K562 (cell line): ENCODE results near the gene ENO3. TPM values are rescaled to one million over a fixed set of nuclear protein-coding genes. Genes with fewer than 3 reads are reported as not detected.

Experiments
- ATAC-seq: fragments of 200-7000 bp; cut with Tn5 transposase; 3 replicates; pipeline ENCODE4 v1.9.1; 2020; ENCODE audit warnings: moderate library complexity
- BruUV-seq: library from RNA; stranded (reverse); fragments of 400-500 nt; replicated peaks from 2 replicates; lab custom pipeline; 2021; lab: Mats Ljungman, UMichigan
- CTCF ChIA-PET: fragments of 300-600 bp; formaldehyde crosslinking; extraction: SDS; loops from one replicate; lab custom pipeline; 2021; ENCODE audit warnings: low intra/inter-chr PET ratio; lab: Yijun Ruan, JAX
- POLR2A ChIA-PET: fragments of 300-600, 350-650 bp; sonication (Branson Sonifier 250); formaldehyde crosslinking; extraction: SDS; loops from one replicate; lab custom pipeline; 2021; ENCODE audit warnings: antibody characterized with exemption, inconsistent platforms; lab: Yijun Ruan, JAX
- DNase-seq, 4 experiments: peaks; one replicate each; pipeline versions ENCODE4 v3.0.0 to v3.0.0-alpha.2; 2011 to 2018; ENCODE audit warnings: low spot score in 3 of 4, mixed read lengths in 3 of 4; ENCODE audit errors: extremely low read depth in 1 of 4
- FAIRE-seq: peaks from 2 replicates; lab custom pipeline; 2011; peaks lifted over from hg19 to GRCh38; lab: Jason Lieb, UNC
- H2AFZ ChIP-seq: 2 replicates; pipeline ENCODE4 v1.6.0; 2011; ENCODE audit warnings: low read depth, low read length, control low read depth, inconsistent platforms
- H3K27ac ChIP-seq: fragments of 200-600 bp; 3 replicates; pipeline ENCODE4 v1.8.0; 2011; ENCODE audit warnings: low read depth, mild to moderate bottlenecking, control low read depth, inconsistent platforms, low read length, moderate library complexity, mixed read lengths; ENCODE audit errors: extremely low read depth
- H3K27me3 ChIP-seq, 2 experiments: fragments of 300-600 bp in 1 of 2; 2 replicates in 1 of 2; 3 replicates in 1 of 2; pipeline versions ENCODE4 v1.6.0 to v1.8.0; 2011; ENCODE audit warnings: inconsistent platforms in 2 of 2, low read length in 2 of 2, mild to moderate bottlenecking in 1 of 2, mixed read lengths in 1 of 2, moderate library complexity in 1 of 2; ENCODE audit not compliant: control insufficient read depth in 2 of 2, insufficient read depth in 2 of 2
- H3K36me3 ChIP-seq: fragments of 300-600 bp; 3 replicates; pipeline ENCODE4 v1.8.0; 2011; ENCODE audit warnings: mild to moderate bottlenecking, low read length, inconsistent platforms; ENCODE audit not compliant: control insufficient read depth, insufficient read depth
- H3K4me1 ChIP-seq, 2 experiments: fragments of 200-600 bp in 1 of 2; replicated peaks in 1 of 2; 2 replicates in 1 of 2; 3 replicates in 1 of 2; pipeline versions ENCODE4 v1.5.1 to v1.8.0; 2011; ENCODE audit warnings: inconsistent platforms in 2 of 2, low read length in 2 of 2, mild to moderate bottlenecking in 1 of 2, mixed read lengths in 1 of 2, moderate library complexity in 1 of 2; ENCODE audit not compliant: control insufficient read depth in 2 of 2, insufficient read depth in 2 of 2
- H3K4me2 ChIP-seq: 2 replicates; pipeline ENCODE4 v1.6.1; 2011; ENCODE audit warnings: low read length, control low read depth, inconsistent platforms, mixed read lengths; ENCODE audit not compliant: insufficient read depth
- H3K4me3 ChIP-seq: fragments of 200-600 bp; sonication (generic), shearing (Covaris generic); 2 replicates; pipeline ENCODE4 v1.5.1; 2016; ENCODE audit warnings: control low read depth, inconsistent platforms
- H3K79me2 ChIP-seq: fragments of 200-600 bp; 3 replicates; pipeline ENCODE4 v1.8.0; 2011; ENCODE audit warnings: low read length, inconsistent platforms; ENCODE audit not compliant: control insufficient read depth, insufficient read depth
- H3K9ac ChIP-seq, 2 experiments: 2 replicates each; pipeline versions ENCODE4 v1.6.0 to v1.6.1; 2011; ENCODE audit warnings: low read depth in 2 of 2, low read length in 2 of 2, control low read depth in 1 of 2, inconsistent platforms in 1 of 2, mild to moderate bottlenecking in 1 of 2, mixed read lengths in 1 of 2; ENCODE audit not compliant: insufficient read depth in 1 of 2
- H3K9me1 ChIP-seq: one replicate; pipeline ENCODE4 v1.6.0; 2011; ENCODE audit warnings: inconsistent platforms, mild to moderate bottlenecking, low read length, moderate library complexity; ENCODE audit not compliant: control insufficient read depth, insufficient read depth
- H3K9me3 ChIP-seq: replicated peaks from 2 replicates; pipeline ENCODE4 v1.5.1; 2011; ENCODE audit warnings: low read depth, low read length, inconsistent platforms; ENCODE audit not compliant: control insufficient read depth, insufficient read depth
- H4K20me1 ChIP-seq: replicated peaks from 2 replicates; pipeline ENCODE4 v1.6.1; 2011; ENCODE audit warnings: low read length, inconsistent platforms, mixed read lengths; ENCODE audit not compliant: control insufficient read depth, insufficient read depth
- CHD4 ChIP-seq: fragments of 200-600 bp; sonication (generic); IDR thresholded peaks from 3 replicates; pipeline ENCODE4 v1.6.1; 2012; ENCODE audit warnings: low read depth, mild to moderate bottlenecking, mixed read lengths, low read length, inconsistent platforms; ENCODE audit not compliant: insufficient read depth, insufficient replicate concordance, poor library complexity, severe bottlenecking
- HDAC8 ChIP-seq: fragments of 450-650 bp; IDR thresholded peaks from 2 replicates; pipeline ENCODE4 v1.6.1; 2016; ENCODE audit warnings: mild to moderate bottlenecking, missing genetic modification characterization, moderate library complexity, missing compliant biosample characterization
- IRF1 ChIP-seq: sonication (generic); formaldehyde crosslinking; IDR thresholded peaks from 2 replicates; pipeline ENCODE4 v1.8.0; 2022; ENCODE audit warnings: missing genetic modification reagents, mild to moderate bottlenecking, borderline replicate concordance
- KLF1 ChIP-seq: fragments of 450-650 bp; IDR thresholded peaks from 2 replicates; pipeline ENCODE4 v1.6.1; 2016; ENCODE audit warnings: missing genetic modification characterization, missing compliant biosample characterization
- MXI1 ChIP-seq: IDR thresholded peaks from 2 replicates; pipeline ENCODE4 v1.6.1; 2011; ENCODE audit warnings: low read depth, mild to moderate bottlenecking, improper control_type of control experiment, low read length
- POLR2H ChIP-seq: IDR thresholded peaks from 2 replicates; pipeline ENCODE4 v1.6.1; 2016; ENCODE audit warnings: missing genetic modification characterization, low read depth, mild to moderate bottlenecking, control low read depth, missing compliant biosample characterization, moderate library complexity
- PTBP1 ChIP-seq: fragments of 200-400 bp; formaldehyde crosslinking; IDR thresholded peaks from 2 replicates; pipeline ENCODE4 v1.6.1; 2017; ENCODE audit warnings: low read depth, low read length
- SAP30 ChIP-seq: fragments of 200-600 bp; sonication (generic); IDR thresholded peaks from 2 replicates; pipeline ENCODE4 v1.6.1; 2012; ENCODE audit warnings: borderline replicate concordance, low read depth, mild to moderate bottlenecking, moderate library complexity, low read length, control low read depth, inconsistent platforms; ENCODE audit not compliant: insufficient read depth, poor library complexity, severe bottlenecking
- ZNF707 ChIP-seq: fragments of 250-450 bp; sonication (Bioruptor Pico); conservative IDR thresholded peaks from 2 replicates; pipeline ENCODE4 v1.8.0; 2022; ENCODE audit warnings: inconsistent platforms, mild to moderate bottlenecking, moderate library complexity
- WGBS: fragments of 100-300 bp; shearing (Covaris generic); methylation state at CpG from one replicate; pipeline ENCODE4 v1.1.6; 2016; ENCODE audit warnings: low coverage, mixed read lengths; ENCODE audit not compliant: insufficient coverage; ENCODE audit errors: missing lambda C conversion rate; 5-methylcytosine and 5-hydroxymethylcytosine counted together
- in situ Hi-C: fragments of 300-500 bp; cut with MboI; formaldehyde crosslinking; loops from 4 replicates; pipeline ENCODE4 v1.15.0; 2018; ENCODE audit warnings: inconsistent platforms, mixed read lengths
- intact Hi-C: fragments of 100-400 bp; cut with micrococcal nuclease; formaldehyde crosslinking; loops from 2 replicates; pipeline ENCODE4 v1.14.2; 2022
- polyA plus RNA-seq, 8 experiments: library from polyadenylated mRNA; depleted of rRNA in 4 of 8; stranded (reverse) in 5 of 8; unstranded in 3 of 8; fragments of >200 nt; fragmentation: Nextera tagmentation in 2 of 8; fragmentation: Illumina TruSeq in 1 of 8; extraction: Ambion mirVana in 2 of 8; extraction: Trizol in 1 of 8; gene quantifications; 2 replicates each; pipeline versions ENCODE4 v1.2.1 to v1.2.3, GENCODE V29; 2011 to 2014; ENCODE audit warnings: inconsistent platforms in 1 of 8, missing spikeins in 1 of 8
- total RNA-seq, 7 experiments: library from RNA; depleted of rRNA in 6 of 7; stranded (reverse); fragments of >200 nt in 6 of 7; fragmentation: Illumina TruSeq in 2 of 7; extraction: Trizol in 2 of 7; gene quantifications; 2 replicates each; pipeline versions ENCODE4 v1.2.1 to v1.2.3, GENCODE V29; 2011 to 2021; ENCODE audit warnings: low replicate concordance in 1 of 7
- TF ChIP-seq, protein P1 (sequence below): fragments of 450-650 bp; IDR thresholded peaks from 2 replicates; pipeline ENCODE4 v1.6.1; 2016; ENCODE audit warnings: low read depth

ENO3 gene
- total and polyA plus RNA-seq, 9 of the 15 experiments (the other 6 are each of a cell fraction or from before 2014, with no cell fraction given), result 5.7 to 17.2 (median 9.9) TPM

- WGBS, result 68% methylated on average over 3 of the region's 3 CpGs
- TF ChIP-seq KLF1 (tag) (no peak), PTBP1 (no peak), HDAC8 (tag) (no peak), ZNF707 (CRISPR knock-in tag) (no peak), SAP30 (no peak), CHD4 (no peak), IRF1 (no peak), MXI1 (no peak), POLR2H (tag) (no peak)
- TF ChIP-seq, protein P1, sequence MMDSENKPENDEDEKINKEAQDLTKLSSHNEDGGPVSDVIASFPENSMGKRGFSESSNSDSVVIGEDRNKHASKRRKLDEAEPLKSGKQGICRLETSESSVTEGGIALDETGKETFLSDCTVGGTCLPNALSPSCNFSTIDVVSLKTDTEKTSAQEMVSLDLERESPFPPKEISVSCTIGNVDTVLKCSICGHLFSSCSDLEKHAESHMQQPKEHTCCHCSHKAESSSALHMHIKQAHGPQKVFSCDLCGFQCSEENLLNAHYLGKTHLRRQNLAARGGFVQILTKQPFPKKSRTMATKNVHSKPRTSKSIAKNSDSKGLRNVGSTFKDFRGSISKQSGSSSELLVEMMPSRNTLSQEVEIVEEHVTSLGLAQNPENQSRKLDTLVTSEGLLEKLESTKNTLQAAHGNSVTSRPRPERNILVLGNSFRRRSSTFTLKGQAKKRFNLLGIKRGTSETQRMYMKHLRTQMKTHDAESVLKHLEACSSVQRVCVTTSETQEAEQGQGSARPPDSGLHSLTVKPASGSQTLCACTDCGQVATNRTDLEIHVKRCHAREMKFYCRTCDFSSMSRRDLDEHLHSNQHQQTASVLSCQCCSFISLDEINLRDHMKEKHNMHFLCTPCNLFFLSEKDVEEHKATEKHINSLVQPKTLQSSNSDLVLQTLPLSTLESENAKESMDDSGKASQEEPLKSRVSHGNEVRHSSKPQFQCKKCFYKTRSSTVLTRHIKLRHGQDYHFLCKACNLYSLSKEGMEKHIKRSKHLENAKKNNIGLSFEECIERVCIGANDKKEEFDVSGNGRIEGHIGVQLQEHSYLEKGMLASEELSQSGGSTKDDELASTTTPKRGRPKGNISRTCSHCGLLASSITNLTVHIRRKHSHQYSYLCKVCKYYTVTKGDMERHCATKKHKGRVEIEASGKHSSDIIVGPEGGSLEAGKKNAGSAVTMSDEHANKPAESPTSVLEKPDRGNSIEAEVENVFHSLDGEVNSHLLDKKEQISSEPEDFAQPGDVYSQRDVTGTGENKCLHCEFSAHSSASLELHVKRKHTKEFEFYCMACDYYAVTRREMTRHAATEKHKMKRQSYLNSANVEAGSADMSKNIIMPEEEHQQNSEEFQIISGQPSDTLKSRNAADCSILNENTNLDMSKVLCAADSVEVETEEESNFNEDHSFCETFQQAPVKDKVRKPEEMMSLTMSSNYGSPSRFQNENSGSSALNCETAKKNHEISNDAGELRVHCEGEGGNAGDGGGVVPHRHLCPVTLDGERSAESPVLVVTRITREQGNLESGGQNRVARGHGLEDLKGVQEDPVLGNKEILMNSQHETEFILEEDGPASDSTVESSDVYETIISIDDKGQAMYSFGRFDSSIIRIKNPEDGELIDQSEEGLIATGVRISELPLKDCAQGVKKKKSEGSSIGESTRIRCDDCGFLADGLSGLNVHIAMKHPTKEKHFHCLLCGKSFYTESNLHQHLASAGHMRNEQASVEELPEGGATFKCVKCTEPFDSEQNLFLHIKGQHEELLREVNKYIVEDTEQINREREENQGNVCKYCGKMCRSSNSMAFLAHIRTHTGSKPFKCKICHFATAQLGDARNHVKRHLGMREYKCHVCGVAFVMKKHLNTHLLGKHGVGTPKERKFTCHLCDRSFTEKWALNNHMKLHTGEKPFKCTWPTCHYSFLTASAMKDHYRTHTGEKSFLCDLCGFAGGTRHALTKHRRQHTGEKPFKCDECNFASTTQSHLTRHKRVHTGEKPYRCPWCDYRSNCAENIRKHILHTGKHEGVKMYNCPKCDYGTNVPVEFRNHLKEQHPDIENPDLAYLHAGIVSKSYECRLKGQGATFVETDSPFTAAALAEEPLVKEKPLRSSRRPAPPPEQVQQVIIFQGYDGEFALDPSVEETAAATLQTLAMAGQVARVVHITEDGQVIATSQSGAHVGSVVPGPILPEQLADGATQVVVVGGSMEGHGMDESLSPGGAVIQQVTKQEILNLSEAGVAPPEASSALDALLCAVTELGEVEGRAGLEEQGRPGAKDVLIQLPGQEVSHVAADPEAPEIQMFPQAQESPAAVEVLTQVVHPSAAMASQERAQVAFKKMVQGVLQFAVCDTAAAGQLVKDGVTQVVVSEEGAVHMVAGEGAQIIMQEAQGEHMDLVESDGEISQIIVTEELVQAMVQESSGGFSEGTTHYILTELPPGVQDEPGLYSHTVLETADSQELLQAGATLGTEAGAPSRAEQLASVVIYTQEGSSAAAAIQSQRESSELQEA, result no peak
- TF ChIP-seq, all 486 proteins: peak for 0
- Histone ChIP-seq H3K9me1 (no peaks in the 10 kb centered on the region), H3K36me3 (peaks cover 27% of the 10 kb centered on the region), H3K9me3 (no peaks in the 10 kb centered on the region), H2AFZ (no peak overlapping the region), H3K4me3 (no peak overlapping the region), H3K79me2 (peaks cover 30% of the 10 kb centered on the region), H3K27me3 (no peaks in the 10 kb centered on the region), H3K9ac (peak overlapping the region in 1 of 2 experiments; percentile 68; a peak in 2 of 4 replicates), H3K4me1 (peaks cover 10 to 34% of the 10 kb centered on the region in 2 experiments; a peak in 4 of 5 replicates), H3K27ac (no peak overlapping the region), H3K4me2 (no peak overlapping the region), H4K20me1 (no peaks in the 10 kb centered on the region)
- POLR2A ChIA-PET, result interaction anchor here (0.6 to 1.8 kb wide), 2 partner anchors 25 to 31 kb away, joined by 3 to 4 read pairs; partner anchors contain the start of gene SPAG7
- CTCF ChIA-PET, result no interaction called here
- no peak for ATAC-seq
- in situ Hi-C loops, result no loop called here
- intact Hi-C loops, result no loop called here
- FAIRE-seq, result no peak
- no peak for DNase-seq
- BruUV-seq, result no TSS peak
Measured at GRCh38 chr17:4936436-4936835, 14.5 kb upstream of the ENO3 start.
